ENCODE results near the gene POMGNT1. TPM values are rescaled to one million over a fixed set of nuclear protein-coding genes. Genes with fewer than 3 reads are reported as not detected.
A peak's percentile ranks its signal among the peaks of the same experiment; 100 is the strongest.

POMGNT1 gene
- total RNA-seq, 1 experiment from 2014 or later = 90.4 TPM

DNA sequence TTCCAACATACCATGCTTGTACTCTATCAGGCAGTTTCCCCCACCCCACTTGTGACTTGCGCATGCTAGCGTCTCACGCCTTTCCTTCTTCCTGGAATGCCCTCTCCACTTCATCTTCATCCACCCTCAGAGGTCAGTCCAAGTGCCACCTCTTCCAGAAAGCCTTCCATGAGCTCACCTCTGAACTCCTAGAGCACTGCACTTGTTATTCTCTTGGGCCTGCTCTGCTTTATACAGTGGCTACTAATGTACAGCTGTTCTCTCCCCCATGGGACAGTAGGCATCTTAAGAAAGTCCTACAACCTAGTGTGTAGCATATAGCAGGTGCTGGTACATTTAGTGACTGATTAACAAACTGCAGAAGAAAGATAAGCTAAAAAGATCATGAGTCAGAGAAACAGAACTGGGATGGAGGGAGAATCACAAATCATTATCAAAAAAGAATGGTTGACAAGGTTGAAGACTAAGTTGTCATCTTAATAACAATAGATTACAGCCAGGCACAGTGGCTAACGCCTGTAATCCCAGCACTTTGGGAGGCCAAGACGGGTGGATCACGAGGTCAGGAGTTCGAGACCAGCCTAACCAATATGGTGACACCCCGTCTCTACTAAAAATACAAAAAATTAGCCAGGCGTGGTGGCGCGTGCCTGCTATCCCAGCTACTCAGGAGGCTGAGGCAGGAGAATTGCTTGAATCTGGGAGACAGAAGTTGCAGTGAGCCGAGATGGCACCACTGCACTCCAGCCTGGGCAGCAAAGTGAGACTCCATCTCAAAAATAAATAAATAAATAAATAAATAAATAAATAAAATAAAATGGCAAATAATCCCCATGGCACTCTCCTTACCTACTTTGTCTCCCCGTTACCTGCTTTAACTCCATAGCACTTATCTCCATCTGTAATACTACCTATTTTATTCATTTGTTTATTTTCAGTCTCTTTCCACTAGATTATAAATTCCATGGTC, 39.6 kb downstream of the POMGNT1 start:
- no peak for DNase-seq (ENCODE audit: low read depth)

DNA sequence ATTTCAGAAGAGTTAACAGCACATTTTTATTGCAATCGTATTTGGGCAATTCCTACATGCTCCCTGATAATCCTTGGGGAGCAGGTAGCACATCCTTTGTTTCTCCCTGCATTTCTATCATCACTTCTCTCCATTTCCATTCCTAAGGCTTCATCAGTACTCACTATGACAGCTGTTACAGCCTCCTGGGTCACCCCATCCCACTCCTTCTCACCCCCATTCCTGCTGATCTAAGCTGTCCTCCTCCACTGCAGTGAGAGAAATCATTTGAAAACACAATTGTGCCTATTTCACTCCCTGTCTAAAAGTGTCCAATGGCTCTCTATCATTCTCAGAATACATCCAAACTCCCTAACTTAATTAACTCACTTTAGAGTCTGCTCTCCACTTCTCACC, 40.3 kb downstream of the POMGNT1 start:
- DNase-seq (ENCODE audit: low read depth) = no peak

DNA sequence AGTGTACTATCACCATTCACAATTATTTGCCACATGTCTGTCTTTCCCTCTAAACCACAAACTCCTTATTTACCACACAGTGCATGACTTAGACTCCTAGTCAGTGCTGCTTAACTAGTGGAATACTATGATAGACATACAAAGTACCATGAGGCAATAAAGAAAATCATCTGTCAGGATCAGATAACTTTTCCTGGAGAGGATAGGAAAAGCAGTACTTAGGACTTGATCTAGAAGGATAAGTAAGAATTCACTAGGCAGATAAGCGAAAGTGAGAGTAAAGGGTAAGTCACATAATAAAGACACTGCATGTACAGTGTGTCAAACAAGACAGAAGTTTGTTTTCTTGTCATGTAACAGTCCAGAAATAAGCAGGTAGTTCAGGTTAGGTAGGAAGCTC, 44.5 kb downstream of the POMGNT1 start:
- no peak for DNase-seq (ENCODE audit: low read depth)

DNA sequence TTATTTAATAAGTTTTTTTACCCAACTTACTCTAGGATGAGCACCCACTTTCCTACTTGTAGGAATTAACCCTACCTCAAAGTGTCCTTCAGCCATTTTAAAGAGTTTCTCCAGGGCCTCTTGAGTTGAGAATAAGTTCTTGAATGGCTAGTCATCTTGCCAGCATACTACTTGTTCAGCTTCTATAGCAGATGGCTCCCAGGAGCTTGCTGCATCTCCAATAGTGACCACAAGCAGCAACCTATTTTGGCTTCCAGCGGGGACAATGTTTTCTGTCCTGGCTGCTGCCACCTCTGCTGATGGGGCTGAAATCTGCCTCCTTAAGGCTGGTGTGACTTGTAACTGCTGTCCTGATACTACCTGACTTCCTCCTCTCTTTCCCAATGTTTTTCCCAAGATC, 45.0 kb downstream of the POMGNT1 start:
- DNase-seq (ENCODE audit: low read depth) = no peak

DNA sequence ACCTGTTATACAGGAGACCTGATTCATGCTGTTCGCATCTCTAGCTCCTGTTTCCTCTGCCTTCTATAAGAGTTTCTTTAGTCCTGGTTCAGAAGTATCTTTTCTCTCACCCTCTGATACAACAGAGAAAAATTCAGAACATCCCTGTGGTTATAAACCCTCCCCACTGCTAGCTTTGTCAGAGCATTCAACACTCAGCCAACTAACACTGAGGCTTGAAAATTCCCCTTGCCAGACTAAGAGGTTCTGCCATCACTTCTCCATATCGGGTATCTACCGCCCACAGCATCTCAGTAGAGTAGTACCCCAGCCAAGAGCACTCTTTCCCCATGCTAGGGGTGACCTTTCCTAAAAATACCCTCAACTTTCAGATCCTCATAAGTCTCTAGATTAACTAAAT, 46.2 kb downstream of the POMGNT1 start:
- DNase-seq (ENCODE audit: low read depth) = peak; percentile 58

DNA sequence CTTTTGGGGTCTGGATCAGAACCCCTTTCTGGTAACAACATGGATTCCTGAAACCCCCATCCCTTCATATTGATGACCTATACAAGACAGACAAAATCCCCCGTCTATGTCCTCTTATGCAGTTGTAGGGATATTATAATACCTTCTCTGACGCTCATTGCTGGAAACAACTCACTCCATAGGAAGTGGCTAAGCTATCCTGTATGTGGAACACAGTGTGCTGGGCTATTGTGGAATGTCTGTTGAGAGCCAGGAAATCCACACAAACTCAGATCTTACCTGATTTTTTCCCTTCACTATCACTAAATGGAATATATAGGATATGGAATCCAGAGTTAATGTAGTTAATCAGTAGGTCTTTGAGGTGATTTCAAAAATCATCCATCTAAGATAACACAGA, 48.1 kb downstream of the POMGNT1 start:
- no peak for DNase-seq (ENCODE audit: low read depth)

DNA sequence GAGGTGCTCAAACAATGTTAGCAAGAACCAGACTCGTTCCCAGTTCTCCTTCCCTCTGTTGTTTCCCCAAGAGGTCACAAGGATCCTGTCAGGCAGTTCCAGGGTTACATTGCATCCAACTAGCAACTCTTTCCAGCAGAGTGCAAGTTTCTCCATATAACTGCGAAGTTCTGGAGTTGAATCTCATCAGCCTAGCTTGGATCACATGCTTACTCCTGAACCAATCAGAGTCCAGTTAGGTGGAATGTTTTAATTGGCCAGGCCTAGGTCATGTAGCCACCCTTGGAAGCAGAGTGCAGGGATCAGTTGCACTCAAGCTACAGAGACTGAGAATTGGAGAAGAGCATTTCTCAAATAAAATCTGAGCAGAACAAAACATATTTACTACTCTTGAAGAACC, 49.9 kb downstream of the POMGNT1 start:
- no peak for DNase-seq (ENCODE audit: low read depth)

Other genes with a start within 250 kb of the POMGNT1 start
- gene PIK3R3, start 65.8 kb downstream of the POMGNT1 start, total RNA-seq (2014; rRNA removed; shearing (Covaris generic)) = 13.1 and 20.6 TPM in 2 replicates
- 0.47 and 1.7 TPM in 2 replicates for gene TSPAN1, start 23.3 kb downstream of the POMGNT1 start, total RNA-seq (2014; rRNA removed; shearing (Covaris generic))
- not detected in 2 replicates for gene P3R3URF, start 21.9 kb downstream of the POMGNT1 start, total RNA-seq (2014; rRNA removed; shearing (Covaris generic))
- gene LURAP1, start 4.9 kb upstream of the POMGNT1 start, total RNA-seq (2014; rRNA removed; shearing (Covaris generic)) = 0.32 and 0.89 TPM in 2 replicates
- gene RAD54L, start 49.3 kb upstream of the POMGNT1 start, total RNA-seq (2014; rRNA removed; shearing (Covaris generic)) = 9.8 and 24.2 TPM in 2 replicates
- gene LRRC41, start 105.2 kb upstream of the POMGNT1 start, total RNA-seq (2014; rRNA removed; shearing (Covaris generic)) = 61.9 and 74.4 TPM in 2 replicates
- gene UQCRH, start 105.3 kb upstream of the POMGNT1 start, total RNA-seq (2014; rRNA removed; shearing (Covaris generic)) = 459 and 652 TPM in 2 replicates
- 12.2 and 15.8 TPM in 2 replicates for gene NSUN4, start 142.4 kb upstream of the POMGNT1 start, total RNA-seq (2014; rRNA removed; shearing (Covaris generic))
- gene FAAH, start 195.9 kb upstream of the POMGNT1 start, total RNA-seq (2014; rRNA removed; shearing (Covaris generic)) = 0.05 and 0.69 TPM in 2 replicates